ENCODE results near the gene CXorf49B.

DNA sequence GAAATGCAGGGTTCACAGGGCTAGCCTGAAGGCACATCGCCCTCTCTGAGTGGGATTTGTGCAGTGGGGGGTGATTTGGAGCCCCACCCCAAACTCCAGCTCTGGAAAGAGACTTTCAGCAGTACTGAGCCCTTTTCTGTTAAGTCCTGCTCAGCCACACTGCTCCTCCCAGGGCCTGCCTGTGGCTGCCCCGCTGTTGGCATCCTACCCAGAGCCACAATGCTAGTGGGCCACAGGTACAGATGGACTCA is 52.7 kb downstream of the CXorf49B start:
- TF ChIP-seq, protein P1, sequence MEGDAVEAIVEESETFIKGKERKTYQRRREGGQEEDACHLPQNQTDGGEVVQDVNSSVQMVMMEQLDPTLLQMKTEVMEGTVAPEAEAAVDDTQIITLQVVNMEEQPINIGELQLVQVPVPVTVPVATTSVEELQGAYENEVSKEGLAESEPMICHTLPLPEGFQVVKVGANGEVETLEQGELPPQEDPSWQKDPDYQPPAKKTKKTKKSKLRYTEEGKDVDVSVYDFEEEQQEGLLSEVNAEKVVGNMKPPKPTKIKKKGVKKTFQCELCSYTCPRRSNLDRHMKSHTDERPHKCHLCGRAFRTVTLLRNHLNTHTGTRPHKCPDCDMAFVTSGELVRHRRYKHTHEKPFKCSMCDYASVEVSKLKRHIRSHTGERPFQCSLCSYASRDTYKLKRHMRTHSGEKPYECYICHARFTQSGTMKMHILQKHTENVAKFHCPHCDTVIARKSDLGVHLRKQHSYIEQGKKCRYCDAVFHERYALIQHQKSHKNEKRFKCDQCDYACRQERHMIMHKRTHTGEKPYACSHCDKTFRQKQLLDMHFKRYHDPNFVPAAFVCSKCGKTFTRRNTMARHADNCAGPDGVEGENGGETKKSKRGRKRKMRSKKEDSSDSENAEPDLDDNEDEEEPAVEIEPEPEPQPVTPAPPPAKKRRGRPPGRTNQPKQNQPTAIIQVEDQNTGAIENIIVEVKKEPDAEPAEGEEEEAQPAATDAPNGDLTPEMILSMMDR (IDR thresholded peaks at IDR 0.05 in 4 of 5, conservative IDR thresholded peaks at IDR 0.05 in 1 of 5) = no peak
- no peak for TF ChIP-seq POLR2A (IDR thresholded peaks at IDR 0.05)

All from gastrocnemius medialis (tissue), 4 donors.